GM23338 (cell line): ENCODE measurements around the gene KSR2.

Experiments
- CREB1 ChIP-seq: fragments of 250-450 bp; sonication (Bioruptor Pico); IDR thresholded peaks from 2 replicates; pipeline ENCODE4 v1.5.0; 2020; ENCODE audit warnings: low read depth, mild to moderate bottlenecking, moderate library complexity
- EZH2 ChIP-seq: fragments of 200-600 bp; sonication (generic); IDR thresholded peaks from one replicate; pipeline ENCODE4 v1.8.0; 2017; ENCODE audit warnings: antibody characterized with exemption, mild to moderate bottlenecking, low read depth; ENCODE audit not compliant: unreplicated experiment
- EZH2phosphoT487 ChIP-seq: fragments of 200-600 bp; sonication (generic); IDR thresholded peaks from one replicate; pipeline ENCODE4 v1.8.1; 2018; ENCODE audit warnings: antibody characterized with exemption; ENCODE audit not compliant: unreplicated experiment
- JUNB ChIP-seq: IDR thresholded peaks from one replicate; pipeline ENCODE4 v1.6.1; 2016; ENCODE audit warnings: antibody characterized with exemption; ENCODE audit not compliant: unreplicated experiment
- POLR2AphosphoS5 ChIP-seq: IDR thresholded peaks from 2 replicates; pipeline ENCODE4 v1.6.1; 2016; ENCODE audit warnings: antibody characterized with exemption, low read depth
- STAT1 ChIP-seq: IDR thresholded peaks from one replicate; pipeline ENCODE4 v1.6.1; 2016; ENCODE audit warnings: antibody characterized with exemption; ENCODE audit not compliant: unreplicated experiment
- ZNF331 ChIP-seq: fragments of 250-450 bp; sonication (Bioruptor Pico); IDR thresholded peaks from 2 replicates; pipeline ENCODE4 v1.5.0; 2020; ENCODE audit warnings: low read depth, mild to moderate bottlenecking, moderate library complexity
- TF ChIP-seq, protein P1 (sequence below): IDR thresholded peaks from 2 replicates; pipeline ENCODE4 v1.6.1; 2016; ENCODE audit warnings: antibody characterized with exemption
- TF ChIP-seq, protein P2 (sequence below), 2 experiments: fragments of 200-600 bp in 1 of 2; sonication (generic) in 1 of 2; conservative IDR thresholded peaks; 2 replicates each; pipeline versions ENCODE4 v1.5.1 to v1.6.1; 2016 to 2017; ENCODE audit warnings: antibody characterized with exemption in 2 of 2, low read depth in 2 of 2, mild to moderate bottlenecking in 2 of 2, moderate library complexity in 1 of 2

GRCh38 chr12:117433878-117434277 is 534.9 kb downstream of the KSR2 start:
- TF ChIP-seq, protein P1, sequence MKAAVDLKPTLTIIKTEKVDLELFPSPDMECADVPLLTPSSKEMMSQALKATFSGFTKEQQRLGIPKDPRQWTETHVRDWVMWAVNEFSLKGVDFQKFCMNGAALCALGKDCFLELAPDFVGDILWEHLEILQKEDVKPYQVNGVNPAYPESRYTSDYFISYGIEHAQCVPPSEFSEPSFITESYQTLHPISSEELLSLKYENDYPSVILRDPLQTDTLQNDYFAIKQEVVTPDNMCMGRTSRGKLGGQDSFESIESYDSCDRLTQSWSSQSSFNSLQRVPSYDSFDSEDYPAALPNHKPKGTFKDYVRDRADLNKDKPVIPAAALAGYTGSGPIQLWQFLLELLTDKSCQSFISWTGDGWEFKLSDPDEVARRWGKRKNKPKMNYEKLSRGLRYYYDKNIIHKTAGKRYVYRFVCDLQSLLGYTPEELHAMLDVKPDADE, result no peak
- TF ChIP-seq EZH2 (no peak), EZH2phosphoT487 (no peak), CREB1 (CRISPR knock-in tag) (no peak), JUNB (no peak), POLR2AphosphoS5 (no peak), STAT1 (no peak), ZNF331 (CRISPR knock-in tag) (no peak)
- TF ChIP-seq, protein P2, sequence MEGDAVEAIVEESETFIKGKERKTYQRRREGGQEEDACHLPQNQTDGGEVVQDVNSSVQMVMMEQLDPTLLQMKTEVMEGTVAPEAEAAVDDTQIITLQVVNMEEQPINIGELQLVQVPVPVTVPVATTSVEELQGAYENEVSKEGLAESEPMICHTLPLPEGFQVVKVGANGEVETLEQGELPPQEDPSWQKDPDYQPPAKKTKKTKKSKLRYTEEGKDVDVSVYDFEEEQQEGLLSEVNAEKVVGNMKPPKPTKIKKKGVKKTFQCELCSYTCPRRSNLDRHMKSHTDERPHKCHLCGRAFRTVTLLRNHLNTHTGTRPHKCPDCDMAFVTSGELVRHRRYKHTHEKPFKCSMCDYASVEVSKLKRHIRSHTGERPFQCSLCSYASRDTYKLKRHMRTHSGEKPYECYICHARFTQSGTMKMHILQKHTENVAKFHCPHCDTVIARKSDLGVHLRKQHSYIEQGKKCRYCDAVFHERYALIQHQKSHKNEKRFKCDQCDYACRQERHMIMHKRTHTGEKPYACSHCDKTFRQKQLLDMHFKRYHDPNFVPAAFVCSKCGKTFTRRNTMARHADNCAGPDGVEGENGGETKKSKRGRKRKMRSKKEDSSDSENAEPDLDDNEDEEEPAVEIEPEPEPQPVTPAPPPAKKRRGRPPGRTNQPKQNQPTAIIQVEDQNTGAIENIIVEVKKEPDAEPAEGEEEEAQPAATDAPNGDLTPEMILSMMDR (conservative IDR thresholded peaks at IDR 0.05; ENCODE audit: low read depth in 2 of 2), result no peak
